Measurements from ENCODE around the gene ELK3.

ELK3 gene

DNA sequence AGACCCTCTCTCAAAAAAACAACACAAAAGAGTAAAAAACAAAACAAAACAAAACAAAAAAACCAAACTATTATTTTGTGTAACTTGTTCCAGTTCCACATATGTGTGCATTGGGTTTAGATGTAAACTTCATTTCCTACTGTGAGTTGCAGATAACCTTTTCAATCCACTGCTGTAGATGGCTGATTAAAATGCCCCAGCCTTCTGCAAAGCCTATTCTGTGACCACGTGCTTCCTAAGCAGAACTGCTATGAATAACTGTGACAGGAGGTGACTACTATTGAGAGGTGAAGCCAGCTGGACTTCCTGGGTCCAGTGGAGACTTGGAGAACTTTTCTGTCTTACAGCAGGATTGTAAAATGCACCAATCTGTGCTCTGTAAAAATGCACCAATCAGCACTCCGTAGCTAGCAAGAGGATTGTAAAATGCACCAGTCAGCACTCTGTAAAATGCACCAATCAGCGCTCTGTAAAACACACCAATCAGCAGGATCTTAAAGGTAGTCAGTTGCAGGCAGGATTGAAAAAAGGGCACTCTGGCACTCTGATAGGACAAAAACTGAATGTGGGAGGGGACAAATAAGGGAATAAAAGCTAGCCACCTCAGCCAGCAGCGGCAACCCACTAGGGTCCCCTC lies 10.3 kb upstream of the ELK3 start:
- TF ChIP-seq, protein P1, sequence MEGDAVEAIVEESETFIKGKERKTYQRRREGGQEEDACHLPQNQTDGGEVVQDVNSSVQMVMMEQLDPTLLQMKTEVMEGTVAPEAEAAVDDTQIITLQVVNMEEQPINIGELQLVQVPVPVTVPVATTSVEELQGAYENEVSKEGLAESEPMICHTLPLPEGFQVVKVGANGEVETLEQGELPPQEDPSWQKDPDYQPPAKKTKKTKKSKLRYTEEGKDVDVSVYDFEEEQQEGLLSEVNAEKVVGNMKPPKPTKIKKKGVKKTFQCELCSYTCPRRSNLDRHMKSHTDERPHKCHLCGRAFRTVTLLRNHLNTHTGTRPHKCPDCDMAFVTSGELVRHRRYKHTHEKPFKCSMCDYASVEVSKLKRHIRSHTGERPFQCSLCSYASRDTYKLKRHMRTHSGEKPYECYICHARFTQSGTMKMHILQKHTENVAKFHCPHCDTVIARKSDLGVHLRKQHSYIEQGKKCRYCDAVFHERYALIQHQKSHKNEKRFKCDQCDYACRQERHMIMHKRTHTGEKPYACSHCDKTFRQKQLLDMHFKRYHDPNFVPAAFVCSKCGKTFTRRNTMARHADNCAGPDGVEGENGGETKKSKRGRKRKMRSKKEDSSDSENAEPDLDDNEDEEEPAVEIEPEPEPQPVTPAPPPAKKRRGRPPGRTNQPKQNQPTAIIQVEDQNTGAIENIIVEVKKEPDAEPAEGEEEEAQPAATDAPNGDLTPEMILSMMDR (IDR thresholded peaks at IDR 0.05; ENCODE audit: low read depth, low read length): no peak
- in situ Hi-C loops (cut with HindIII; ENCODE audit: low sequenced_read_pairs): no loop called here
- no peak overlapping the region for H3K4me3 ChIP-seq (ENCODE audit: low read depth, low read length)
- DNase-seq (ENCODE audit: low read depth, low spot score): no peak

DNA sequence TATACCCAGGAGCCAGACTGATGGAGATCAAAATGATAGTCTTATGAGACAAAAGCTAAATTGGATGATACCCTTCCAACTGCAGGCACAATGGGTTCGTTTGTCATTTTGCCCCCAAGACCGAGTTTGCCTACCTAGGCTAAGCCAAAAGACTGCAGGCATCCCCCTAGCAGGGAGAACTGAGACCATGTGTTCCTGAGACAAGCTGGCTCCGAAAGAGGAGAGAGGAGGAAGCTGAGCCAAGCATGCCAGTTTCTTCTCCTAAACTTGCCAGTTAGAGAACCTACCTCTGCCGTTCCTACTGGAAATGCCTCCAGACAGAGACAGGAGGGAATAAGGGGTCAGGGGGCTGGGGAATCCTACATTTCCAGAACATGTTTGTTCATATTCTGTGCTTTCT lies 8.3 kb upstream of the ELK3 start:
- DNase-seq (ENCODE audit: low read depth, low spot score): no peak
- no peak overlapping the region for H3K4me3 ChIP-seq (ENCODE audit: low read depth, low read length)
- in situ Hi-C loops (cut with HindIII; ENCODE audit: low sequenced_read_pairs): no loop called here
- TF ChIP-seq, protein P1 (IDR thresholded peaks at IDR 0.05; ENCODE audit: low read depth, low read length): no peak

DNA sequence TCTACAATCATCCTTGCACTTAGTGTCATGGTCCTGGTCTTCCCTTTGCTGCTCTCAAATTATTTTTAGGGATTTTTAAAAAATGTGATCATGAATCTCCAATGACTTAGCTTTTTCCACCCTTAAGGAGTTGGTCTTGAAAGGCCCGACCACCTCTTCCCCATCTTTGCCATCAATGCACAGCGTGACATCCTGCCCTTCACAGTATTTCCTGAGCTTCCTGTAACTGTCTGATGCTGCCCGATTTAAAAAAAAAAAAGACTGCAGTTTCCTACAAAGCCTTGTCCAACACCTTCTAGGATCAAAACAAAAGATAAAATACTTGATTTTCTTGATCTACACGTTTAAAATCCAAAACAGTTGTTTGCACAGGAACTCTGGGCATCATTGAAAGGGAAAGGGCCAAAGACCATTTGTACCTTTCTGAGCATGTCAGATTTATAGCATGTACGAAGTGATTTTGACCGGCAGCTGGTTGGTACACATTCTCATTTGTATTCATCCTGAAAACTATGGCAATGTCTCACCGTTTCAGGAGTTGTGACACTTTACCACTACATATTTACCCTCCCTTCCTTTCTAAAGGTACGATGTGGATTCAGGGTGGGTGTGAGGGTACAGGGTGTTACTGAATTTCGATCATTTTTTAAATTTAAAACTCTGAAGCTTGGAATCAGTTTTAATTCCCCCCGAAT lies 7.4 kb upstream of the ELK3 start:
- H3K4me3 ChIP-seq (ENCODE audit: low read depth, low read length): no peak overlapping the region
- TF ChIP-seq, protein P1 (IDR thresholded peaks at IDR 0.05; ENCODE audit: low read depth, low read length): no peak
- no peak for DNase-seq (ENCODE audit: low read depth, low spot score)
- in situ Hi-C loops (cut with HindIII; ENCODE audit: low sequenced_read_pairs): no loop called here

DNA sequence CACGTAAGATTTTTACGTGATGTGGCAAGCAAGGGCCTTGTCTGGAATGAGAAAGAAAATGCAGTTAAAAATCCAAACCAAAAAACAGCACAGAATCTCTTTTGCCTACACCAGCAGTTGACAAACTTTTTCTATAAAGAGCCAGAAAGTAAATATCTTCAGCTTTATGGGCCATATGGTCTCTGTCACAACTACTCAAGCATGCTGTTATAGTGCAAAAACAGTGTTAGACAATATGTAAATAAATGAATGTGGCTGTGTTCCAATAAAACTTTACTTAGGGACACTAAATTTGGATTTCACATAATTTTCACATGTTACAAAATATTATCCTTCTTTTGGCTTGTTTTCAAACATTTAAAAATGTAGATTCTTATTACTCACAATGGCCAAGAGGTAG lies 6.2 kb upstream of the ELK3 start:
- H3K4me3 ChIP-seq (ENCODE audit: low read depth, low read length): no peak overlapping the region
- DNase-seq (ENCODE audit: low read depth, low spot score): no peak
- in situ Hi-C loops (cut with HindIII; ENCODE audit: low sequenced_read_pairs): no loop called here
- TF ChIP-seq, protein P1 (IDR thresholded peaks at IDR 0.05; ENCODE audit: low read depth, low read length): no peak

DNA sequence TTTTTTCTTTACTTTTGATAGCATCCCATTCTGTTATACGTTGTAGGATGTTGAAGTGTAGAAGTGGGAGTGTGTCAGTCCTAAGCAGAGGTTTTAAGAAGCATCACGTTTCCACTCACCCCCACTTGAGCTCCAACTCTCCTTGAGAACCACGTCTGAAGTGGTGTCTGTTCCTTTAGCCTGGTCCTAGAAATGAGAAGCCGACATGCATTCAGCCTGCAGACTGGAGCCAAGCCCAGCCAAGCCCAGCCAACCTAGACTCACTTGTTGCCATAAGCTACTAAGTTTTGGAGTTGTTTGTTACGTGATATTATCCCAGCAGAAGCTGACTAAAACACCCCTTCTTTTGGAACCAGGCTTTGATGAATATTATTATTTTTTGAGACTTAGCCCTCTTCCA lies 4.4 kb upstream of the ELK3 start:
- no peak overlapping the region for H3K4me3 ChIP-seq (ENCODE audit: low read depth, low read length)
- in situ Hi-C loops (cut with HindIII; ENCODE audit: low sequenced_read_pairs): no loop called here
- TF ChIP-seq, protein P1 (IDR thresholded peaks at IDR 0.05; ENCODE audit: low read depth, low read length): no peak
- no peak for DNase-seq (ENCODE audit: low read depth, low spot score)

DNA sequence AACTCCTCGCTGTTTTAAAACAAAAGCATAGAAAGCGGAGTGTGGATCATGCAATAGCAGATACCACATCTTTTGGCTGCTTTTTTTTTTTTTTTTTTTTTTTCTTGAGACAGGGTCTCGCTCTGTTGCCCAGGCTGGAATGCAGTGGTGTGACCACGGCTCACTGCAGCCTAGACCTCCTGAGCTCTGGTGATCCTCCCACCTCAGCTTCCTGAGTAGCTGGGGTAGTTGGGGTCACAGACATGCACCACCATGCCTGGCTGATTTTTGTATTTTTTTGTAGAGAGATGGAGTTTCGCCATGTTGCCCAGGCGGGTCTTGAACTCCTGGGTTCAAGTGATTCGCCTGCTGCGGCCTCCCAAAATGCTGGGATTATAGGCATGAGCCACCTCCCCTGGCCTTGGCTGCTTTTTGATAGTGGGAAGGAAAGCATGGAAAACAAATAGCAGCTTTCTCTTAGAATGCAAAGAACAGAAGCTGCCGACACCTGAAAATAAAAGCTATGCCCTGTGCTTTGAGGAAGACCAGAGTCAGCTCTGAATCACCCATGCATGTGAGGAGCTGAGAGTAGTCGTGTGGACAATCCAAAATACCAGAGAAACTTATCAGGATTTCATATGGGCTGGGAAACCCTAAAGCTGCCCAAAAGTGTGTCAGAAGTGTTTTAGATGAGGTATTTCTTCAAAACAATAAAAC lies 3.6 kb upstream of the ELK3 start:
- in situ Hi-C loops (cut with HindIII; ENCODE audit: low sequenced_read_pairs): no loop called here
- no peak for DNase-seq (ENCODE audit: low read depth, low spot score)
- TF ChIP-seq, protein P1 (IDR thresholded peaks at IDR 0.05; ENCODE audit: low read depth, low read length): no peak
- H3K4me3 ChIP-seq (ENCODE audit: low read depth, low read length): no peak overlapping the region

All from astrocyte of the spinal cord (primary cell).